ENCODE results near the gene ABTB2. TPM values are rescaled to one million over a fixed set of nuclear protein-coding genes. Genes with fewer than 3 reads are reported as not detected.

Gene ABTB2
- polyA plus RNA-seq, 1 donor from 2014 or later, result 0.68 TPM

DNA sequence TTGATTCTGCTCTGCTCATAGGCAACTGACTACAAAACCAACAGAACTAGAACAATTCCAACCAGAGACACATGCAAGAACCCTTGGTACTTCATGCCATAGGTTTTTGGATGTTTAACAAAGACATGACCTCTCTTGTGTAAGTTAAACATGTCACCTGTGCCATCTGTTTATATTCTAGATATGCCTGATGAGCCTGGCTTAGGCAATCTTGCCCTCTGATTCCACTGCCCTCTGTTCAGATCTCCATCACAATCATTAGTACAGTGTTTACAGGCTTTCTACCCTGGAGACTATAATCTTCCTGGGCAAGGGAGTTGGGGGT is 40.8 kb downstream of the ABTB2 start:
- Histone ChIP-seq H3K9me3 (ENCODE audit: low read length) (no peaks in the 10 kb centered on the region), H3K4me3 (ENCODE audit: low read length) (no peak overlapping the region), H4K20me1 (ENCODE audit: insufficient read depth) (no peaks in the 10 kb centered on the region), H3K27ac (ENCODE audit: low read length) (no peak overlapping the region), H3K36me3 (ENCODE audit: insufficient read depth, low read length) (no peaks in the 10 kb centered on the region), H3K27me3 (ENCODE audit: insufficient read depth, low read depth, low read length) (no peaks in the 10 kb centered on the region), H3K9ac (ENCODE audit: low read length) (no peak overlapping the region), H3F3A (ENCODE audit: insufficient read depth, low read length, poor library complexity, severe bottlenecking) (no peaks in the 10 kb centered on the region), H2AFZ (ENCODE audit: low read depth, low read length) (no peak overlapping the region), H3K9me2 (ENCODE audit: insufficient read depth, low read length) (no peaks in the 10 kb centered on the region), H3K4me2 (ENCODE audit: low read length) (no peak overlapping the region), H3K79me2 (replicated peaks; ENCODE audit: insufficient read depth, low read length) (no peaks in the 10 kb centered on the region)
- TF ChIP-seq EP300 (conservative IDR thresholded peaks at IDR 0.05; ENCODE audit: poor library complexity, severe bottlenecking) (no peak), MXI1 (conservative IDR thresholded peaks at IDR 0.05; ENCODE audit: poor library complexity, severe bottlenecking) (no peak), SMC3 (conservative IDR thresholded peaks at IDR 0.05; ENCODE audit: poor library complexity) (no peak), TAF1 (IDR thresholded peaks at IDR 0.05; ENCODE audit: low read depth) (no peak), EZH2 (IDR thresholded peaks at IDR 0.05; ENCODE audit: borderline replicate concordance, insufficient read depth, low read length, poor library complexity, severe bottlenecking) (no peak), RAD21 (conservative IDR thresholded peaks at IDR 0.05) (no peak), POLR2AphosphoS5 (IDR thresholded peaks at IDR 0.05) (no peak)
- TF ChIP-seq, protein P1, sequence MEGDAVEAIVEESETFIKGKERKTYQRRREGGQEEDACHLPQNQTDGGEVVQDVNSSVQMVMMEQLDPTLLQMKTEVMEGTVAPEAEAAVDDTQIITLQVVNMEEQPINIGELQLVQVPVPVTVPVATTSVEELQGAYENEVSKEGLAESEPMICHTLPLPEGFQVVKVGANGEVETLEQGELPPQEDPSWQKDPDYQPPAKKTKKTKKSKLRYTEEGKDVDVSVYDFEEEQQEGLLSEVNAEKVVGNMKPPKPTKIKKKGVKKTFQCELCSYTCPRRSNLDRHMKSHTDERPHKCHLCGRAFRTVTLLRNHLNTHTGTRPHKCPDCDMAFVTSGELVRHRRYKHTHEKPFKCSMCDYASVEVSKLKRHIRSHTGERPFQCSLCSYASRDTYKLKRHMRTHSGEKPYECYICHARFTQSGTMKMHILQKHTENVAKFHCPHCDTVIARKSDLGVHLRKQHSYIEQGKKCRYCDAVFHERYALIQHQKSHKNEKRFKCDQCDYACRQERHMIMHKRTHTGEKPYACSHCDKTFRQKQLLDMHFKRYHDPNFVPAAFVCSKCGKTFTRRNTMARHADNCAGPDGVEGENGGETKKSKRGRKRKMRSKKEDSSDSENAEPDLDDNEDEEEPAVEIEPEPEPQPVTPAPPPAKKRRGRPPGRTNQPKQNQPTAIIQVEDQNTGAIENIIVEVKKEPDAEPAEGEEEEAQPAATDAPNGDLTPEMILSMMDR (IDR thresholded peaks at IDR 0.05; ENCODE audit: poor library complexity, severe bottlenecking), result no peak
- TF ChIP-seq, protein P2, sequence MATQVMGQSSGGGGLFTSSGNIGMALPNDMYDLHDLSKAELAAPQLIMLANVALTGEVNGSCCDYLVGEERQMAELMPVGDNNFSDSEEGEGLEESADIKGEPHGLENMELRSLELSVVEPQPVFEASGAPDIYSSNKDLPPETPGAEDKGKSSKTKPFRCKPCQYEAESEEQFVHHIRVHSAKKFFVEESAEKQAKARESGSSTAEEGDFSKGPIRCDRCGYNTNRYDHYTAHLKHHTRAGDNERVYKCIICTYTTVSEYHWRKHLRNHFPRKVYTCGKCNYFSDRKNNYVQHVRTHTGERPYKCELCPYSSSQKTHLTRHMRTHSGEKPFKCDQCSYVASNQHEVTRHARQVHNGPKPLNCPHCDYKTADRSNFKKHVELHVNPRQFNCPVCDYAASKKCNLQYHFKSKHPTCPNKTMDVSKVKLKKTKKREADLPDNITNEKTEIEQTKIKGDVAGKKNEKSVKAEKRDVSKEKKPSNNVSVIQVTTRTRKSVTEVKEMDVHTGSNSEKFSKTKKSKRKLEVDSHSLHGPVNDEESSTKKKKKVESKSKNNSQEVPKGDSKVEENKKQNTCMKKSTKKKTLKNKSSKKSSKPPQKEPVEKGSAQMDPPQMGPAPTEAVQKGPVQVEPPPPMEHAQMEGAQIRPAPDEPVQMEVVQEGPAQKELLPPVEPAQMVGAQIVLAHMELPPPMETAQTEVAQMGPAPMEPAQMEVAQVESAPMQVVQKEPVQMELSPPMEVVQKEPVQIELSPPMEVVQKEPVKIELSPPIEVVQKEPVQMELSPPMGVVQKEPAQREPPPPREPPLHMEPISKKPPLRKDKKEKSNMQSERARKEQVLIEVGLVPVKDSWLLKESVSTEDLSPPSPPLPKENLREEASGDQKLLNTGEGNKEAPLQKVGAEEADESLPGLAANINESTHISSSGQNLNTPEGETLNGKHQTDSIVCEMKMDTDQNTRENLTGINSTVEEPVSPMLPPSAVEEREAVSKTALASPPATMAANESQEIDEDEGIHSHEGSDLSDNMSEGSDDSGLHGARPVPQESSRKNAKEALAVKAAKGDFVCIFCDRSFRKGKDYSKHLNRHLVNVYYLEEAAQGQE (IDR thresholded peaks at IDR 0.05; ENCODE audit: borderline replicate concordance), result no peak

DNA sequence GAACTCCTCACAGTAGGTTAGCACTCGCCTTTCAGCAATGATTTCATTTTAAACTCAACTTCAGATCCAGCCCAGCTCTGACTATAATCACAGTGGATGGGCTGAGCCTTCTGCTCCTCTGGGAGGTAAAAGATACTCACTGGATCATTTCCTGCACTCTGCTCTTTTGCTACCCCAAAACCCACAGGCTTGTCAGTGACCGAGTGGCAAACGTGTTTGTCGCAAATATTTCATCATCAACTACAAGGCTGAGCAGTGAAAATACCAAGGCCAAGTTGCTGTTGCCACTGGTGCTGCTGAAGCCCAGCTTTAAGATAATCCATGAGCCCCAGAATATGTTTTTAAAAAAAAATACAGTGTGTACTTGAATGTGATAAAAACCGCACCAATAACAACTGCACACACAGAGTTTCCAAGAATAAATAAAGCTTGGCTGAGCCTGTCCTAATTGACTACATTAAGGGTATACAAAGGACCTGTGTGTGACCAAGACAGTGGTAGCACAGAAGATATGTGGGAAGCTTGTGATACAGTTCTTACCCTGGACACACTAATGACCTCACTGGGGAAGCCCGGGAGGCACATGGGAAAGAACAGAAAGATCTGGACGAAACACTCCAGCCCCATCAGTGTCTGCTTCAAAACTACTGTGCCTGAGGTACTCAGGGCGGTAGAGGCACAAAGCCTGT is 41.3 kb downstream of the ABTB2 start:
- Histone ChIP-seq H3K4me3 (ENCODE audit: low read length) (no peak overlapping the region), H3K9me2 (ENCODE audit: insufficient read depth, low read length) (no peaks in the 10 kb centered on the region), H3K9ac (ENCODE audit: low read length) (no peak overlapping the region), H3K36me3 (ENCODE audit: insufficient read depth, low read length) (no peaks in the 10 kb centered on the region), H4K20me1 (ENCODE audit: insufficient read depth) (no peaks in the 10 kb centered on the region), H3K4me2 (ENCODE audit: low read length) (no peak overlapping the region), H3K27ac (ENCODE audit: low read length) (no peak overlapping the region), H3K9me3 (ENCODE audit: low read length) (no peaks in the 10 kb centered on the region), H3K27me3 (ENCODE audit: insufficient read depth, low read depth, low read length) (no peaks in the 10 kb centered on the region), H3K79me2 (replicated peaks; ENCODE audit: insufficient read depth, low read length) (no peaks in the 10 kb centered on the region), H2AFZ (ENCODE audit: low read depth, low read length) (no peak overlapping the region), H3F3A (ENCODE audit: insufficient read depth, low read length, poor library complexity, severe bottlenecking) (no peaks in the 10 kb centered on the region)
- TF ChIP-seq EP300 (conservative IDR thresholded peaks at IDR 0.05; ENCODE audit: poor library complexity, severe bottlenecking), result no peak
- no peak for TF ChIP-seq TAF1 (IDR thresholded peaks at IDR 0.05; ENCODE audit: low read depth)
- TF ChIP-seq RAD21 (conservative IDR thresholded peaks at IDR 0.05), result no peak
- no peak for TF ChIP-seq POLR2AphosphoS5 (IDR thresholded peaks at IDR 0.05)
- TF ChIP-seq, protein P1 (IDR thresholded peaks at IDR 0.05; ENCODE audit: poor library complexity, severe bottlenecking), result no peak
- TF ChIP-seq SMC3 (conservative IDR thresholded peaks at IDR 0.05; ENCODE audit: poor library complexity), result no peak
- no peak for TF ChIP-seq MXI1 (conservative IDR thresholded peaks at IDR 0.05; ENCODE audit: poor library complexity, severe bottlenecking)
- TF ChIP-seq EZH2 (IDR thresholded peaks at IDR 0.05; ENCODE audit: borderline replicate concordance, insufficient read depth, low read length, poor library complexity, severe bottlenecking), result no peak
- TF ChIP-seq, protein P2 (IDR thresholded peaks at IDR 0.05; ENCODE audit: borderline replicate concordance), result no peak

All from neural cell (in vitro differentiated cells).